HuH-7.5 (cell line): ENCODE data around the gene RGS6.

Experiments used
- DNase-seq: peaks from one replicate; pipeline ENCODE4 v3.0.0; 2011; ENCODE audit warnings: low spot score

RGS6 gene

GRCh38 chr14:72527591-72527990 lies 595.4 kb downstream of the RGS6 start:
- DNase-seq: no peak

- DNase-seq: no peak
Observed at GRCh38 chr14:72528059-72528862, 596.0 kb downstream of the RGS6 start.

- DNase-seq: no peak
Observed at GRCh38 chr14:72528863-72529175, 596.6 kb downstream of the RGS6 start.

GRCh38 chr14:72532686-72533454 lies 600.6 kb downstream of the RGS6 start:
- DNase-seq: no peak

- DNase-seq: no peak
Observed at GRCh38 chr14:72535485-72535884, 603.3 kb downstream of the RGS6 start.

- no peak for DNase-seq
Observed at GRCh38 chr14:72538387-72538786, 606.2 kb downstream of the RGS6 start.

GRCh38 chr14:72539661-72540315 lies 607.6 kb downstream of the RGS6 start:
- no peak for DNase-seq

GRCh38 chr14:72540836-72541235 lies 608.6 kb downstream of the RGS6 start:
- no peak for DNase-seq

- DNase-seq: no peak
Observed at GRCh38 chr14:72541546-72541945, 609.3 kb downstream of the RGS6 start.

- DNase-seq: no peak
Observed at GRCh38 chr14:72543341-72543740, 611.1 kb downstream of the RGS6 start.

GRCh38 chr14:72544615-72545387 lies 612.6 kb downstream of the RGS6 start:
- no peak for DNase-seq

- DNase-seq: no peak
Observed at GRCh38 chr14:72545411-72546311, 613.4 kb downstream of the RGS6 start.

- no peak for DNase-seq
Observed at GRCh38 chr14:72546344-72547016, 614.3 kb downstream of the RGS6 start.

GRCh38 chr14:72547999-72548398 lies 615.8 kb downstream of the RGS6 start:
- no peak for DNase-seq

GRCh38 chr14:72549026-72549425 lies 616.8 kb downstream of the RGS6 start:
- no peak for DNase-seq

- DNase-seq: no peak
Observed at GRCh38 chr14:72549854-72550253, 617.6 kb downstream of the RGS6 start.

GRCh38 chr14:72550513-72550912 lies 618.3 kb downstream of the RGS6 start:
- no peak for DNase-seq

GRCh38 chr14:72552236-72552635 lies 620.0 kb downstream of the RGS6 start:
- DNase-seq: no peak

GRCh38 chr14:72553161-72553560 lies 620.9 kb downstream of the RGS6 start:
- DNase-seq: no peak

- DNase-seq: no peak
Observed at GRCh38 chr14:72553656-72554055, 621.4 kb downstream of the RGS6 start.

GRCh38 chr14:72554401-72554800 lies 622.2 kb downstream of the RGS6 start:
- DNase-seq: no peak
